WTC11 (cell line): ENCODE results near the gene ARHGEF19.

ENCODE experiments used
- KAT7 ChIP-seq: sonication (generic); formaldehyde crosslinking; IDR thresholded peaks from 2 replicates; pipeline ENCODE4 v1.8.1; 2023; ENCODE audit warnings: missing genetic modification reagents, mild to moderate bottlenecking, borderline replicate concordance
- NR1H2 ChIP-seq: sonication (generic); formaldehyde crosslinking; IDR thresholded peaks from 2 replicates; pipeline ENCODE4 v1.9.0; 2021; ENCODE audit warnings: mild to moderate bottlenecking, moderate library complexity, missing genetic modification reagents
- NR2C2 ChIP-seq: sonication (generic); formaldehyde crosslinking; IDR thresholded peaks from 2 replicates; pipeline ENCODE4 v1.8.0; 2022; ENCODE audit warnings: mild to moderate bottlenecking, missing genetic modification reagents
- SP1 ChIP-seq: sonication (generic); formaldehyde crosslinking; conservative IDR thresholded peaks from 2 replicates; pipeline ENCODE4 v1.8.1; 2022; ENCODE audit warnings: missing genetic modification reagents
- TCF7 ChIP-seq: sonication (generic); formaldehyde crosslinking; IDR thresholded peaks from 2 replicates; pipeline ENCODE4 v1.8.0; 2022; ENCODE audit warnings: mild to moderate bottlenecking, low read depth, missing genetic modification reagents, moderate library complexity
- ZBTB21 ChIP-seq: sonication (generic); formaldehyde crosslinking; IDR thresholded peaks from 2 replicates; pipeline ENCODE4 v1.8.1; 2023; ENCODE audit warnings: mild to moderate bottlenecking, missing genetic modification reagents, borderline replicate concordance
- ZNF317 ChIP-seq: sonication (generic); formaldehyde crosslinking; IDR thresholded peaks from 2 replicates; pipeline ENCODE4 v1.8.1; 2023; ENCODE audit warnings: low read depth, mild to moderate bottlenecking, moderate library complexity, missing genetic modification reagents, borderline replicate concordance
- TF ChIP-seq, protein P1 (sequence below): fragments of 200-600 bp; IDR thresholded peaks from 2 replicates; pipeline ENCODE4 v1.8.0; 2022; ENCODE audit warnings: antibody characterized with exemption
- TF ChIP-seq, protein P2 (sequence below): sonication (generic); formaldehyde crosslinking; IDR thresholded peaks from 2 replicates; pipeline ENCODE4 v1.8.1; 2023; ENCODE audit warnings: mild to moderate bottlenecking, missing genetic modification reagents, moderate library complexity
- TF ChIP-seq, protein P3 (sequence below): sonication (generic); formaldehyde crosslinking; conservative IDR thresholded peaks from 2 replicates; pipeline ENCODE4 v1.8.1; 2023; ENCODE audit warnings: mild to moderate bottlenecking, low read depth, missing genetic modification reagents, moderate library complexity
- TF ChIP-seq, protein P4 (sequence below): sonication (generic); formaldehyde crosslinking; IDR thresholded peaks from 2 replicates; pipeline ENCODE4 v1.8.1; 2022; ENCODE audit warnings: mild to moderate bottlenecking, missing genetic modification reagents, moderate library complexity, borderline replicate concordance
- TF ChIP-seq, protein P5 (sequence below): sonication (generic); formaldehyde crosslinking; IDR thresholded peaks from 2 replicates; pipeline ENCODE4 v1.8.1; 2023; ENCODE audit warnings: mild to moderate bottlenecking, moderate library complexity, missing genetic modification reagents
- TF ChIP-seq, protein P6 (sequence below): sonication (generic); formaldehyde crosslinking; IDR thresholded peaks from 2 replicates; pipeline ENCODE4 v1.8.0; 2022; ENCODE audit warnings: mild to moderate bottlenecking, missing genetic modification reagents

DNA sequence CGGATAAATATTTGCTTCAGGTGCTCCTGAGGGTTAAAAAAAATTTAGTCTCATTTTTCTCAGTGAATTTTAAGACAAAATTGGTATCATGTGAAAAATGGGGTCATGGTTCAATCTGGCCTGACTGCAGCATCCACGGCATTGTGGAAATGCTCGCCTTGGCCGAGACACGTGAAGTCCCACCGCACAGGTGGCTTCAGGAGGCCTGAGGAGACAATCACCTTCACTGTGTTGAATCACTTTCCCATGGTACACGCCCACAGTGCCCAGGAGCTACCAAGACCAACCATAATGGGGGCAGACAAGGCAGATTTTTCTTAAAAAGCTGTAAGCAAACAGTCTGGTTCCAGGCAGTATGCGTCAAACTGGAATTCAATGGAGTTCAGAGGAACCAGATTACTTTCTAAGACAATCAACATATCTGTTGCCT, 35.6 kb upstream of the ARHGEF19 start:
- TF ChIP-seq ZNF317 (no peak), TCF7 (CRISPR knock-in tag) (no peak), NR1H2 (no peak), ZBTB21 (CRISPR knock-in tag) (no peak), SP1 (CRISPR knock-in tag) (no peak), NR2C2 (CRISPR knock-in tag) (no peak), KAT7 (CRISPR knock-in tag) (no peak)
- TF ChIP-seq, protein P1, sequence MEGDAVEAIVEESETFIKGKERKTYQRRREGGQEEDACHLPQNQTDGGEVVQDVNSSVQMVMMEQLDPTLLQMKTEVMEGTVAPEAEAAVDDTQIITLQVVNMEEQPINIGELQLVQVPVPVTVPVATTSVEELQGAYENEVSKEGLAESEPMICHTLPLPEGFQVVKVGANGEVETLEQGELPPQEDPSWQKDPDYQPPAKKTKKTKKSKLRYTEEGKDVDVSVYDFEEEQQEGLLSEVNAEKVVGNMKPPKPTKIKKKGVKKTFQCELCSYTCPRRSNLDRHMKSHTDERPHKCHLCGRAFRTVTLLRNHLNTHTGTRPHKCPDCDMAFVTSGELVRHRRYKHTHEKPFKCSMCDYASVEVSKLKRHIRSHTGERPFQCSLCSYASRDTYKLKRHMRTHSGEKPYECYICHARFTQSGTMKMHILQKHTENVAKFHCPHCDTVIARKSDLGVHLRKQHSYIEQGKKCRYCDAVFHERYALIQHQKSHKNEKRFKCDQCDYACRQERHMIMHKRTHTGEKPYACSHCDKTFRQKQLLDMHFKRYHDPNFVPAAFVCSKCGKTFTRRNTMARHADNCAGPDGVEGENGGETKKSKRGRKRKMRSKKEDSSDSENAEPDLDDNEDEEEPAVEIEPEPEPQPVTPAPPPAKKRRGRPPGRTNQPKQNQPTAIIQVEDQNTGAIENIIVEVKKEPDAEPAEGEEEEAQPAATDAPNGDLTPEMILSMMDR = no peak
- TF ChIP-seq, protein P2, sequence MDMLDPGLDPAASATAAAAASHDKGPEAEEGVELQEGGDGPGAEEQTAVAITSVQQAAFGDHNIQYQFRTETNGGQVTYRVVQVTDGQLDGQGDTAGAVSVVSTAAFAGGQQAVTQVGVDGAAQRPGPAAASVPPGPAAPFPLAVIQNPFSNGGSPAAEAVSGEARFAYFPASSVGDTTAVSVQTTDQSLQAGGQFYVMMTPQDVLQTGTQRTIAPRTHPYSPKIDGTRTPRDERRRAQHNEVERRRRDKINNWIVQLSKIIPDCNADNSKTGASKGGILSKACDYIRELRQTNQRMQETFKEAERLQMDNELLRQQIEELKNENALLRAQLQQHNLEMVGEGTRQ (CRISPR knock-in tag) = no peak
- TF ChIP-seq, protein P3, sequence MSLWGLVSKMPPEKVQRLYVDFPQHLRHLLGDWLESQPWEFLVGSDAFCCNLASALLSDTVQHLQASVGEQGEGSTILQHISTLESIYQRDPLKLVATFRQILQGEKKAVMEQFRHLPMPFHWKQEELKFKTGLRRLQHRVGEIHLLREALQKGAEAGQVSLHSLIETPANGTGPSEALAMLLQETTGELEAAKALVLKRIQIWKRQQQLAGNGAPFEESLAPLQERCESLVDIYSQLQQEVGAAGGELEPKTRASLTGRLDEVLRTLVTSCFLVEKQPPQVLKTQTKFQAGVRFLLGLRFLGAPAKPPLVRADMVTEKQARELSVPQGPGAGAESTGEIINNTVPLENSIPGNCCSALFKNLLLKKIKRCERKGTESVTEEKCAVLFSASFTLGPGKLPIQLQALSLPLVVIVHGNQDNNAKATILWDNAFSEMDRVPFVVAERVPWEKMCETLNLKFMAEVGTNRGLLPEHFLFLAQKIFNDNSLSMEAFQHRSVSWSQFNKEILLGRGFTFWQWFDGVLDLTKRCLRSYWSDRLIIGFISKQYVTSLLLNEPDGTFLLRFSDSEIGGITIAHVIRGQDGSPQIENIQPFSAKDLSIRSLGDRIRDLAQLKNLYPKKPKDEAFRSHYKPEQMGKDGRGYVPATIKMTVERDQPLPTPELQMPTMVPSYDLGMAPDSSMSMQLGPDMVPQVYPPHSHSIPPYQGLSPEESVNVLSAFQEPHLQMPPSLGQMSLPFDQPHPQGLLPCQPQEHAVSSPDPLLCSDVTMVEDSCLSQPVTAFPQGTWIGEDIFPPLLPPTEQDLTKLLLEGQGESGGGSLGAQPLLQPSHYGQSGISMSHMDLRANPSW = no peak
- TF ChIP-seq, protein P4, sequence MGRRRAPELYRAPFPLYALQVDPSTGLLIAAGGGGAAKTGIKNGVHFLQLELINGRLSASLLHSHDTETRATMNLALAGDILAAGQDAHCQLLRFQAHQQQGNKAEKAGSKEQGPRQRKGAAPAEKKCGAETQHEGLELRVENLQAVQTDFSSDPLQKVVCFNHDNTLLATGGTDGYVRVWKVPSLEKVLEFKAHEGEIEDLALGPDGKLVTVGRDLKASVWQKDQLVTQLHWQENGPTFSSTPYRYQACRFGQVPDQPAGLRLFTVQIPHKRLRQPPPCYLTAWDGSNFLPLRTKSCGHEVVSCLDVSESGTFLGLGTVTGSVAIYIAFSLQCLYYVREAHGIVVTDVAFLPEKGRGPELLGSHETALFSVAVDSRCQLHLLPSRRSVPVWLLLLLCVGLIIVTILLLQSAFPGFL (CRISPR knock-in tag) = no peak
- TF ChIP-seq, protein P5, sequence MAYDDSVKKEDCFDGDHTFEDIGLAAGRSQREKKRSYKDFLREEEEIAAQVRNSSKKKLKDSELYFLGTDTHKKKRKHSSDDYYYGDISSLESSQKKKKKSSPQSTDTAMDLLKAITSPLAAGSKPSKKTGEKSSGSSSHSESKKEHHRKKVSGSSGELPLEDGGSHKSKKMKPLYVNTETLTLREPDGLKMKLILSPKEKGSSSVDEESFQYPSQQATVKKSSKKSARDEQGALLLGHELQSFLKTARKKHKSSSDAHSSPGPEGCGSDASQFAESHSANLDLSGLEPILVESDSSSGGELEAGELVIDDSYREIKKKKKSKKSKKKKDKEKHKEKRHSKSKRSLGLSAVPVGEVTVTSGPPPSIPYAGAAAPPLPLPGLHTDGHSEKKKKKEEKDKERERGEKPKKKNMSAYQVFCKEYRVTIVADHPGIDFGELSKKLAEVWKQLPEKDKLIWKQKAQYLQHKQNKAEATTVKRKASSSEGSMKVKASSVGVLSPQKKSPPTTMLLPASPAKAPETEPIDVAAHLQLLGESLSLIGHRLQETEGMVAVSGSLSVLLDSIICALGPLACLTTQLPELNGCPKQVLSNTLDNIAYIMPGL (CRISPR knock-in tag) = no peak
- TF ChIP-seq, protein P6, sequence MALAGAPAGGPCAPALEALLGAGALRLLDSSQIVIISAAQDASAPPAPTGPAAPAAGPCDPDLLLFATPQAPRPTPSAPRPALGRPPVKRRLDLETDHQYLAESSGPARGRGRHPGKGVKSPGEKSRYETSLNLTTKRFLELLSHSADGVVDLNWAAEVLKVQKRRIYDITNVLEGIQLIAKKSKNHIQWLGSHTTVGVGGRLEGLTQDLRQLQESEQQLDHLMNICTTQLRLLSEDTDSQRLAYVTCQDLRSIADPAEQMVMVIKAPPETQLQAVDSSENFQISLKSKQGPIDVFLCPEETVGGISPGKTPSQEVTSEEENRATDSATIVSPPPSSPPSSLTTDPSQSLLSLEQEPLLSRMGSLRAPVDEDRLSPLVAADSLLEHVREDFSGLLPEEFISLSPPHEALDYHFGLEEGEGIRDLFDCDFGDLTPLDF (CRISPR knock-in tag) = no peak
